ENCODE measurements around the gene CCDC124.
"Not testable (repeated sequence)": the region's sequence is repeated elsewhere in the genome, so short reads cannot be mapped to it uniquely, and the experiment has no call there.

Gene CCDC124, protein sequence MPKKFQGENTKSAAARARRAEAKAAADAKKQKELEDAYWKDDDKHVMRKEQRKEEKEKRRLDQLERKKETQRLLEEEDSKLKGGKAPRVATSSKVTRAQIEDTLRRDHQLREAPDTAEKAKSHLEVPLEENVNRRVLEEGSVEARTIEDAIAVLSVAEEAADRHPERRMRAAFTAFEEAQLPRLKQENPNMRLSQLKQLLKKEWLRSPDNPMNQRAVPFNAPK

DNA sequence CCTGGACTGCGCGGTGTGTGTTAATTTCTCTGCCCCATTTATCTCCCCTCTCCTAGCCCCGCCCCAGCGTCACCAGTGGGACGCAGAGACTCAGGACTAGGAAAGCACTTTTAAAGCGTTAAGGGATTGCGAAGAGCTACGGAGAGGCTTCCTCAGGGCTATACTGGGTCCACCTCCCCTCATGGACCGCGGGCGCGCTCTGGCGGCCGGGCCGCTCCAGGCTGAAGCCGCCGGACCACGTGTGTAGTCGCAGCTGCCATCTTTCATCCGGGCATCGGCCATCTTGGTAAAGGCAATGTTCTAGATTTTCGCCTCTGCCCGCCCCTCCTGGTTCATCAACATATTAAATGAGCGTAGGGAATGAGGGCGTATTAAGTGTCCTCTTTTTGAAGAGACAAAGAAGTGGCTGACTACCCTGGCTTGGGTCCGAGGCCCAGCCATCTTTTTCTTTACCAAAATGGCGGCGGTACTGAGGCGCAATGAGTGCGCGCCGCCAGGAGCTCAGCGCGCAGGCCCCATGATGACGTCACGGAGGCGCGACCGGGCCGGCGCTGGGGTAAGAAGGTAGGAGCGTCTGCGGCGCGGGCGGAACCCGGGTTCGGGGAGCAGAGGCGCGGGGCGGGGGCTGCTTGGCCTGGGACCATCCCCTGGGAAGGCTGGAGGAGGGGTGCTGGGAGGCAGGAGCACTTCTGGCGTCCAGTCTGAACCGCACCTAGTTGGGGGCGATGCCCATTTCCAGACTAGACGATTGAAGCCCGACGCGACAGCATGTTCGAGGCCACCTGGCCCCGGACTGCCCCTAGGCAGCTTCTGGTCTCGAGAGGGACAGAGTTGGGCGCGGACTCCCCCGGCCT is at the start of gene CCDC124:
TSS of gene CCDC124 (plus strand) at position 531 of the 854 bp plus-strand sequence. CDS start 3,406 bp downstream, outside the sequence.
- TF ChIP-seq, protein P1, sequence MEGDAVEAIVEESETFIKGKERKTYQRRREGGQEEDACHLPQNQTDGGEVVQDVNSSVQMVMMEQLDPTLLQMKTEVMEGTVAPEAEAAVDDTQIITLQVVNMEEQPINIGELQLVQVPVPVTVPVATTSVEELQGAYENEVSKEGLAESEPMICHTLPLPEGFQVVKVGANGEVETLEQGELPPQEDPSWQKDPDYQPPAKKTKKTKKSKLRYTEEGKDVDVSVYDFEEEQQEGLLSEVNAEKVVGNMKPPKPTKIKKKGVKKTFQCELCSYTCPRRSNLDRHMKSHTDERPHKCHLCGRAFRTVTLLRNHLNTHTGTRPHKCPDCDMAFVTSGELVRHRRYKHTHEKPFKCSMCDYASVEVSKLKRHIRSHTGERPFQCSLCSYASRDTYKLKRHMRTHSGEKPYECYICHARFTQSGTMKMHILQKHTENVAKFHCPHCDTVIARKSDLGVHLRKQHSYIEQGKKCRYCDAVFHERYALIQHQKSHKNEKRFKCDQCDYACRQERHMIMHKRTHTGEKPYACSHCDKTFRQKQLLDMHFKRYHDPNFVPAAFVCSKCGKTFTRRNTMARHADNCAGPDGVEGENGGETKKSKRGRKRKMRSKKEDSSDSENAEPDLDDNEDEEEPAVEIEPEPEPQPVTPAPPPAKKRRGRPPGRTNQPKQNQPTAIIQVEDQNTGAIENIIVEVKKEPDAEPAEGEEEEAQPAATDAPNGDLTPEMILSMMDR (conservative IDR thresholded peaks at IDR 0.05) = peak; percentile 97
- no peak; the same call in 1 of the 2 replicates for TF ChIP-seq ZFX (IDR thresholded peaks at IDR 0.05)
- peak within 1 kb of the TSS; percentile 82 for H3K27ac ChIP-seq

- H3K27ac ChIP-seq = no peak overlapping the region
These were observed 49.0 kb upstream of the CCDC124 start for GRCh38 chr19:17883627-17884410.

DNA sequence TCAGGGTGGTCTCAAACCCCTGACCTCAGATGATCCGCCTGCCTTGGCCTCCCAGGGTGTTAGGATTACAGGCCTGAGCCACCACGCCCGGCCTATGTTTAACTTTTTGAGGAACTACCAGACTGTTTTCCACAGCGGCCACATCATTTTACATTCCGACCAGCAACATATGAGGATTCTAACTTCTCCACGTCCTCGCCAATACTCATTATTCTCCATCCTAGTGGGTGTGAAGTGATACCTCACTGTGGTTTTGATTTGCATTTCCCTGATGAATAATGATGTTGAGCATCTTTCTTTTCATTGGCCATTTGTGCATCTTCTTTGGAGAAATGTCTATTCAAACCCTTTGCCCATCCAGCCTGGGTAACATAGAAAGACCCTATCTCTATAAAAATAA is 46.3 kb upstream of the CCDC124 start:
- no peak for TF ChIP-seq ZFX (IDR thresholded peaks at IDR 0.05)
- TF ChIP-seq, protein P1 (conservative IDR thresholded peaks at IDR 0.05) = no peak
- no peak overlapping the region for H3K27ac ChIP-seq

More at GRCh38 chr19:17883627-17884410, 49.0 kb upstream of the CCDC124 start:
- TF ChIP-seq ZFX (IDR thresholded peaks at IDR 0.05) = no peak
- TF ChIP-seq, protein P1 (conservative IDR thresholded peaks at IDR 0.05) = no peak

DNA sequence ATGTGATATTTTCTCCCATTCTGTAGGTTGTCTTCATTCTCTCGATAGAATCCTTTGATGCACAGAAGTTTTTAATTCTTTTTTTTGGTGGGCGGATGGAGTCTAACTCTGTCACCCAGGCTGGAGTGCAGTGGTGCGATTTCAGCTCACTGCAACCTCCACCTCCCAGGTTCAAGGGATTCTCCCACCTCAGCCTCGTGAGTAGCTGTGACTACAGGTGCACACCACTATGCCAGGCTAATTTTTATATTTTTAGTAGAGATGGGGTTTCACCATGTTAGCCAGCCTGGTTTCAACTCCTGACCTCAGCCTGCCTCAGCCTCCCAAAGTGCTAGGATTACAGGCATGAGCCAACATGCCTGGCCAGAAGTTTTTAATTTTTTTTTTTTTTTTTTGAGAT is 45.6 kb upstream of the CCDC124 start:
- not testable (repeated sequence) for H3K27ac ChIP-seq

DNA sequence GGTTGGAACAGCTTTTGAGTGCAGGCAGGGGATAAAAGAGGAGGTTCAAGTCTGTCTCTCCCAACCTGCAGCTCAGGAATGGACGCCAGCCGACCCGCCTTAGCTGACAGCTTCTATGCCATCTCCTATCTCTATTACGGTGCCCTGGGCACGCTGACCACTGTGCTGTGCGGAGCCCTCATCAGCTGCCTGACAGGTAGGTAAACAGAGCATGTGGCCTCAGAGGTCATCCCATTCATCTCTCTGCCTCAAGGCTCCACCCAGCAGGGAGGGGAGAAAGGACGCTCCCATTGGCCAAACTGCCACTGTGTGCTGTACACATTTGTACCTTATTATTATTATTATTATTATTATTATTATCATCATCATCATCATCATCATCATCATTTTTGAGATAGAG is 44.6 kb upstream of the CCDC124 start:
- TF ChIP-seq ZFX (IDR thresholded peaks at IDR 0.05) = no peak
- TF ChIP-seq, protein P1 (conservative IDR thresholded peaks at IDR 0.05) = no peak
- no peak overlapping the region for H3K27ac ChIP-seq

DNA sequence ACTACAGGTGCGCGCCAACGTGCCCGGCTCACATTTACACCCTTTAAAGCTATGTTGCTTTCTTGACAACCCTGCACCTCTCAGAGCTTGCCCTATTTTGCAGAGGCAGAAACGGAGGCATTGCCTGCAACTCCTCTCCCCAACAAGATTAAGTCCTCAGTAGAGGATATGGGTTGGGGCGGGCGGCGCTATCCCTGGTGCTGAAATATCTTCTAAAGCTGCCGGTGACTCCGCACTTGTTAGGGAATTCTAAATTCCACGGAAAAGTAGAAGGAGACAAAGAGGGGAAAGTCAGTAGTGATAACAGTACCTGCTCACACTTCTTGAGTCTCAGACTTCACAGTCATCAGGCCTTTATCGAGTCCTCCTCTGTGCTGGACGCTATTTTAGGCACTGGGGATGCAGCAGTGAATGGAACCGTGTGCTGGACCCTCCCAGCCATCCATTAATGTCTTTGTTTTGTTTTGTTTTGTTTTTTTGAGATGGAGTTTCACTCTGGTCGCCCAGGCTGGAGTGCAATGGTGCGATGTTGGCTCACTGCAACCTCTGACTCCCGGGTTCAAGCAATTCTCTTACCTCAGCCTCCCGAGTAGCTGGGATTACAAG is 43.1 kb upstream of the CCDC124 start:
- no peak overlapping the region for H3K27ac ChIP-seq
- TF ChIP-seq, protein P1 (conservative IDR thresholded peaks at IDR 0.05) = no peak
- TF ChIP-seq ZFX (IDR thresholded peaks at IDR 0.05) = no peak

DNA sequence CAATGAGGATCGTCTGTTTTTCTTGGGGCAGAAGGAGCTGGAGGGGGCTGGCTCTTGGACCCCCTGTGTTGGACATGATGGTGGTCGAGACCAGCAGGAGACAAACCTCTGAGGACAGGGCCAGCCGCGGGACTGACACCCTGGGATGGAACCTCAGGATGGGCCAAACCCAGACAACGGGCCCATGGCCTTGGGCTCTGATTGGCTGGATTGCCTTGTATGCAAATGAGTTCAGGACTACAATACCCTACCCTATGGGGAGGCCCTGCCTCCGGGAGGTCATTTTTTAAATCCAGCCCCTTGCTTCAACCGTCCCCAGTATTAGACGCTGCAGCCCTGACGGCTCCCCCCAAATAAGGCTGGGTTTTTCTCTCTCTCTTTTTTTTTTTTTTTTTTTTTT is 39.0 kb upstream of the CCDC124 start:
- no peak overlapping the region for H3K27ac ChIP-seq
- TF ChIP-seq, protein P1 (conservative IDR thresholded peaks at IDR 0.05) = no peak
- TF ChIP-seq ZFX (IDR thresholded peaks at IDR 0.05) = no peak
